ENCODE measurements around the gene COL11A2. TPM values are rescaled to one million over a fixed set of nuclear protein-coding genes. Genes with fewer than 3 reads are reported as not detected.

Gene COL11A2
- total and polyA plus RNA-seq, 2 donors (not counting 3 experiments of a cell fraction or from before 2014, with no cell fraction given): 0.65 to 1.3 TPM

DNA sequence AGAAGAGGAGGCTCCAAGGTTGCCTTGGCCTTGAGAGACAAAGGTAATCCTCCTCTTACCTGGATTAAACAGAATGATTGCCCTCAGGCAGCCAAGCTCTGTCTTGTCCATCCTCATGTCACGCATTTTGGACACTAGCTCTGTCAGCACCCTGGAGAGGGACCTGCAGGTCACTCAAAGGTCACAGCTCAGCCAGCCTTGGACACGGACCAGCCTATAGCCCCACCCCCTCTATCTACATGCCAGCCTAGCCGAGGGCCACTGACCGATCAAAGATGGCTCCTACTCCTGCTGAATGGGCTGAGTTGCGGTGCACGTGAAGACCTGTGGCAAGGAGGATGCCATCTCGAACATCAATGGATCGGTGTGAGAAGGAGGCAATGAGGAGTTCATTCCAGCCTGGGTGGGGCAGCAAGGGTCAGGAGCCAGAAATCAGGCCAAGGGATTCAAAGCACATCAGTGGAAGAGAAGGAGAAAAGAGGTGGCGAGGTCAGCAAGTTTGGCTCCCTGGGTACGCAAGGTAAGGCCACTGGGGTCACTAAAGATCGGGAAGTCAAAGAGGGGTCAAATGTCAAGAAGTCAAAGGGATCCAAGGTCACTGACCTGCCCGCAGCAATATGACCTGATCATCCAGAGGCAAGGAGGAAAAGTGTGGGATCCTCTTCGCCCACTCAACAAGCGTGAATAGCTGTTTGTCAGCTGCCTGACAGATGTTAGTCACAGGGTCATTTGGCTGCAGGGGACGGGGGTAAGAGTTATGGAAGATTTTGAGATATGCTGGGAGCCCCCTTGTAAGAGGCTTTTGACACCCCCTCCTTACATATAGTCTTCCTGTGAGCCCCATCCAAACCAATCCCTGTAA, 3.3 kb upstream of the COL11A2 start:
- Histone ChIP-seq H3K9me1 (replicated peaks; ENCODE audit: control insufficient read depth, extremely low read depth, insufficient read depth, low read length) (no peaks in the 10 kb centered on the region), H3K27me3 (ENCODE audit: control insufficient read depth in 2 of 2, insufficient read depth in 2 of 2, low read length in 2 of 2) (peaks cover 17 to 21% of the 10 kb centered on the region in 2 experiments), H3K27ac (ENCODE audit: insufficient read depth, low read depth, low read length) (no peak overlapping the region), H3K9me3 (replicated peaks; ENCODE audit: control insufficient read depth, insufficient read depth, low read length) (no peaks in the 10 kb centered on the region), H3K36me3 (ENCODE audit: control insufficient read depth in 2 of 2, extremely low read depth in 1 of 2, insufficient read depth in 2 of 2, low read length in 2 of 2) (peaks cover 0 to 30% of the 10 kb centered on the region in 2 experiments), H3K4me2 (ENCODE audit: insufficient read depth, low read length) (no peak overlapping the region), H2AFZ (ENCODE audit: low read depth, low read length) (no peak overlapping the region), H3K4me3 (replicated peaks in 1 of 3; ENCODE audit: insufficient read depth in 1 of 3, low read depth in 1 of 3, low read length in 3 of 3) (no peak overlapping the region), H3K4me1 (ENCODE audit: control insufficient read depth, extremely low read depth, insufficient read depth, low read length) (peaks cover 12% of the 10 kb centered on the region), H3K79me2 (ENCODE audit: control insufficient read depth, insufficient read depth, low read length) (peaks cover 14% of the 10 kb centered on the region), H4K20me1 (replicated peaks; ENCODE audit: control insufficient read depth, extremely low read depth, insufficient read depth, low read length) (no peaks in the 10 kb centered on the region), H3K9ac (replicated peaks; ENCODE audit: extremely low read depth, insufficient read depth, low read length) (no peak overlapping the region)
- CTCF ChIA-PET: no interaction called here
- intact Hi-C loops (cut with micrococcal nuclease) (no loop called here), dilution Hi-C loops (cut with MboI; ENCODE audit: extremely low pct_ligation_motif_present, low sequenced_read_pairs) (no loop called here)
- BruUV-seq (replicated peaks): no TSS peak
- no peak for FAIRE-seq
- TF ChIP-seq EZH2 (IDR thresholded peaks at IDR 0.05; ENCODE audit: borderline replicate concordance, low read depth, low read length, severe bottlenecking) (no peak), MYC (IDR thresholded peaks at IDR 0.05; ENCODE audit: low read depth, low read length) (no peak), CTCF (IDR thresholded peaks at IDR 0.05; ENCODE audit: extremely low read depth in 1 of 2, insufficient read depth in 1 of 2, low read depth in 1 of 2, low read length in 2 of 2) (no peak), GATA2 (IDR thresholded peaks at IDR 0.05; ENCODE audit: insufficient read depth, insufficient read length, low read depth, low read length) (no peak)
- no peak for DNase-seq (ENCODE audit: low read depth, low spot score)
- POLR2A ChIA-PET: no interaction called here

All from endothelial cell of umbilical vein (primary cell).